ENCODE measurements around the gene NSD2.

- TF ChIP-seq POLR2A (IDR thresholded peaks at IDR 0.05; ENCODE audit: extremely low read depth, insufficient read length) (no peak), MYC (IDR thresholded peaks at IDR 0.05; ENCODE audit: low read depth, low read length) (no peak)
- TF ChIP-seq, protein P1, sequence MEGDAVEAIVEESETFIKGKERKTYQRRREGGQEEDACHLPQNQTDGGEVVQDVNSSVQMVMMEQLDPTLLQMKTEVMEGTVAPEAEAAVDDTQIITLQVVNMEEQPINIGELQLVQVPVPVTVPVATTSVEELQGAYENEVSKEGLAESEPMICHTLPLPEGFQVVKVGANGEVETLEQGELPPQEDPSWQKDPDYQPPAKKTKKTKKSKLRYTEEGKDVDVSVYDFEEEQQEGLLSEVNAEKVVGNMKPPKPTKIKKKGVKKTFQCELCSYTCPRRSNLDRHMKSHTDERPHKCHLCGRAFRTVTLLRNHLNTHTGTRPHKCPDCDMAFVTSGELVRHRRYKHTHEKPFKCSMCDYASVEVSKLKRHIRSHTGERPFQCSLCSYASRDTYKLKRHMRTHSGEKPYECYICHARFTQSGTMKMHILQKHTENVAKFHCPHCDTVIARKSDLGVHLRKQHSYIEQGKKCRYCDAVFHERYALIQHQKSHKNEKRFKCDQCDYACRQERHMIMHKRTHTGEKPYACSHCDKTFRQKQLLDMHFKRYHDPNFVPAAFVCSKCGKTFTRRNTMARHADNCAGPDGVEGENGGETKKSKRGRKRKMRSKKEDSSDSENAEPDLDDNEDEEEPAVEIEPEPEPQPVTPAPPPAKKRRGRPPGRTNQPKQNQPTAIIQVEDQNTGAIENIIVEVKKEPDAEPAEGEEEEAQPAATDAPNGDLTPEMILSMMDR (IDR thresholded peaks at IDR 0.05; ENCODE audit: low read depth, low read length), result no peak
Observed at GRCh38 chr4:1990676-1991075, 119.5 kb downstream of the NSD2 start.
